Amygdala (tissue), 56 donors: Measurements from ENCODE around the gene CPED1.
"Not testable (repeated sequence)": the region's sequence is repeated elsewhere in the genome, so short reads cannot be mapped to it uniquely, and the experiment has no call there.

Experiments
- DNase-seq, 56 donors: peaks; one replicate each; lab custom pipeline; 2025; lab: John Stamatoyannopoulos, UW

Gene CPED1

GRCh38 chr7:121036776-121037175 lies 48.3 kb downstream of the CPED1 start:
- DNase-seq: not testable (repeated sequence)

GRCh38 chr7:121037329-121037728 lies 48.8 kb downstream of the CPED1 start:
- DNase-seq: not testable (repeated sequence)

- no peak for DNase-seq
Observed at GRCh38 chr7:121037957-121038716, 49.6 kb downstream of the CPED1 start.

GRCh38 chr7:121038717-121039509 lies 50.4 kb downstream of the CPED1 start:
- DNase-seq: no peak

- no peak for DNase-seq
Observed at GRCh38 chr7:121039510-121039822, 51.0 kb downstream of the CPED1 start.

GRCh38 chr7:121039994-121040393 lies 51.5 kb downstream of the CPED1 start:
- DNase-seq: no peak

- no peak for DNase-seq
Observed at GRCh38 chr7:121041516-121042148, 53.1 kb downstream of the CPED1 start.

GRCh38 chr7:121042195-121042594 lies 53.7 kb downstream of the CPED1 start:
- no peak for DNase-seq

- no peak for DNase-seq
Observed at GRCh38 chr7:121042899-121043298, 54.4 kb downstream of the CPED1 start.

- DNase-seq: no peak
Observed at GRCh38 chr7:121043314-121044234, 55.1 kb downstream of the CPED1 start.

- DNase-seq: no peak
Observed at GRCh38 chr7:121045090-121045489, 56.6 kb downstream of the CPED1 start.

- DNase-seq: no peak
Observed at GRCh38 chr7:121046009-121046408, 57.5 kb downstream of the CPED1 start.

- DNase-seq: no peak
Observed at GRCh38 chr7:121046893-121047468, 58.5 kb downstream of the CPED1 start.

GRCh38 chr7:121048195-121048594 lies 59.7 kb downstream of the CPED1 start:
- DNase-seq: no peak

GRCh38 chr7:121049028-121049791 lies 60.7 kb downstream of the CPED1 start:
- no peak for DNase-seq

- DNase-seq: no peak
Observed at GRCh38 chr7:121049897-121050296, 61.4 kb downstream of the CPED1 start.

- DNase-seq: no peak
Observed at GRCh38 chr7:121053219-121053618, 64.7 kb downstream of the CPED1 start.

GRCh38 chr7:121054925-121055324 lies 66.4 kb downstream of the CPED1 start:
- DNase-seq: no peak

- no peak for DNase-seq
Observed at GRCh38 chr7:121057878-121058277, 69.4 kb downstream of the CPED1 start.
